Esophagus squamous epithelium (tissue), 4 donors: ENCODE results near the gene FKBP15.

ENCODE experiments used
- CTCF ChIP-seq, 6 experiments: fragments of 450-650 bp in 4 of 6; fragments of 200-600 bp in 2 of 6; sonication (generic) in 2 of 6; IDR thresholded peaks; one replicate each; pipeline ENCODE4 v1.5.1; 2016 to 2019; ENCODE audit warnings: antibody characterized with exemption in 6 of 6, mild to moderate bottlenecking in 4 of 6, moderate library complexity in 4 of 6
- POLR2A ChIP-seq, 4 donors: fragments of 450-650 bp; IDR thresholded peaks; one replicate each; pipeline ENCODE4 v1.6.1; 2017; ENCODE audit warnings: antibody characterized with exemption in 4 of 4, mild to moderate bottlenecking in 4 of 4, moderate library complexity in 3 of 4

GRCh38 chr9:113158446-113158845 is 62.6 kb downstream of the FKBP15 start:
- TF ChIP-seq POLR2A (IDR thresholded peaks at IDR 0.05): no peak
- no peak for TF ChIP-seq CTCF (IDR thresholded peaks at IDR 0.05)
